ENCODE measurements around the gene SLC34A1.
A peak's percentile ranks its signal among the peaks of the same experiment; 100 is the strongest.

Gene SLC34A1

GRCh38 chr5:177446200-177447065 lies 62.2 kb downstream of the SLC34A1 start, which contains the start of gene PRR7:
Gene PRR7 (plus strand): TSS chr5:177446814. CDS start chr5:177455068, 8,254 bp downstream.
- DNase-seq (ENCODE audit: low spot score), result peak; percentile 55

- DNase-seq (ENCODE audit: low spot score), result no peak
These were observed 62.9 kb downstream of the SLC34A1 start for GRCh38 chr5:177447066-177447610.

DNA sequence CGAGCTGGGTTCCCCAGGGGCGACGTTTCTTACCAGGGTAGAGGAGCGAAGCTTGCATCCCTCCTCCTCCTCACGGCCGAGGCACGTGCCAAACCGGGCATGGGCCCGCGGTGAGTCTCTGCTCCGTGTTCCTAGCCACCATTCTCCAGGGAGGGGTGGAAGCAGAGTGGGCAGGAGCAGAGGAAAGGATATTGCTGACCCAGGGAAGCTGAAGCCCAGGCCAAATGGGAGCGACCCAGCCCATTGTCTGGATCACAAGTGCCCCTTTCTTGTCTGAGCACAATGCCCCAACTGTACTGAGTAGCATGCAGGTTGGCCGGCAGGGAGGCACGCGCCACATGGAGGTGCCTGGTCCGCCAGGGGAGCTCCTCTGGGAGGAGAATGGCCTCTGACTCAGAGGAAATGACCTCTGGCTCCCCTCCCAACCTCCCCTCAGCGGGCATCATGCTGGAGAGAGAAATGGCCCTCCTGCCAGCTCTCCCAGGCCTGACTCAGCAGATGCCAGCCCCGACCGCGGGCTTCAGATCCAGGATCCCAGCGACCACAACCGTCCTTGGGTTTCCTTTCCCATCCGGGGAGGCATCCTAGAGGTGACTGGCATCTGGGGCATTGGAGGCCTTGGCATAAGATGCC lies 63.5 kb downstream of the SLC34A1 start:
- DNase-seq (ENCODE audit: low spot score), result no peak

Measured in cerebellar cortex (tissue), 1 donor.